HUES6 (cell line): ENCODE measurements around the gene TRAK1.

ENCODE experiments used
- H3K27ac ChIP-seq: 2 replicates; pipeline ENCODE4 v1.7.0; 2013; ENCODE audit warnings: low read depth, mild to moderate bottlenecking, low read length, inconsistent platforms
- H3K27me3 ChIP-seq: 2 replicates; pipeline ENCODE4 v1.6.1; 2013; ENCODE audit warnings: low read length; ENCODE audit not compliant: control insufficient read depth, insufficient read depth
- H3K36me3 ChIP-seq: 2 replicates; pipeline ENCODE4 v1.6.1; 2013; ENCODE audit warnings: low read length; ENCODE audit not compliant: control insufficient read depth, insufficient read depth
- H3K4me1 ChIP-seq: 2 replicates; pipeline ENCODE4 v1.6.1; 2013; ENCODE audit warnings: low read length; ENCODE audit not compliant: control insufficient read depth, insufficient read depth
- H3K4me3 ChIP-seq: 2 replicates; pipeline ENCODE4 v1.5.1; 2013; ENCODE audit warnings: low read depth, low read length
- H3K9ac ChIP-seq: one replicate; pipeline ENCODE4 v1.6.1; 2013; ENCODE audit warnings: mild to moderate bottlenecking, low read length
- H3K9me3 ChIP-seq: 2 replicates; pipeline ENCODE4 v1.6.1; 2013; ENCODE audit warnings: low read depth, low read length; ENCODE audit not compliant: control insufficient read depth, insufficient read depth

The TRAK1 gene

DNA sequence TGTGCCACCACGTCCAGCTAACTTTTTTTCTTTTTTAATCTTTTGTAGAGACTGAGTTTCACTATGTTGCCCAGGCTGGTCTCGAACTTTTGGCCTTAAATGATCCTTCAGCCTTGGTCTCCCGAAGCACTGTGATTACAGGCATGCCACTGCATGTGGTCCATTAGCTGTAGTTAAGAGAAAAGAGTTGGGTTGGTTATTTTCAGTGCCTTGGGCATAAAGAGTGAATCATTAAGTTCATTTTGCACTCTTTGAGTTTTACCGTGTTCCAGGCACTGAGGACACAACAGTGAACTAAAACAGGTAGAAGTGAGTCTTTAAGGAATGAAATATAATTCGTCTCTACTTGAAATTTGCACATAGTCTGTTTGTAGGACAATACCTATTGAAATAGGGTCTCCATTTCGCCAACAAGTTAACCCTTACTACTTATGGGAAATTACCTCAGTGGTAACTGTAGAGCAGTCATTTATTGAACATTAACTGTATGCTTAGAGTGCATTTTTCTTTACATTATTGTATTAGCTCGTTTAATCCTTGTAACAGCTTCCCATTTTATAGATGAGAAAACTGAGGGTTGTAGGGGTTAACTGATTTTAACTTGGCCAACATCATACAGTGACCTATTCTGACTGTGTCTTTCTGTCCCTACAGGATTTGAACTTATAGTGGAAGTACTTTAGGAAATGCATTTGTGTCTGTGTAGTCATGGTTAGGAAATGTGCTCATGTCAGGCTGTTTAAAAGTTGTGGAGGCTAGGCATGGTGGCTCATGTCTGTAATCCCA lies 22.7 kb upstream of the TRAK1 start:
- no peaks in the 10 kb centered on the region for H3K36me3 ChIP-seq
- no peaks in the 10 kb centered on the region for H3K27me3 ChIP-seq
- no peak overlapping the region for H3K27ac ChIP-seq
- peaks cover 41% of the 10 kb centered on the region for H3K4me1 ChIP-seq
- H3K9ac ChIP-seq, result no peak overlapping the region
- H3K9me3 ChIP-seq, result no peaks in the 10 kb centered on the region
- H3K4me3 ChIP-seq, result no peak overlapping the region

- H3K4me3 ChIP-seq, result no peak overlapping the region
- H3K36me3 ChIP-seq, result no peaks in the 10 kb centered on the region
- H3K9me3 ChIP-seq, result no peaks in the 10 kb centered on the region
- H3K27ac ChIP-seq, result no peak overlapping the region
- H3K9ac ChIP-seq, result no peak overlapping the region
- H3K27me3 ChIP-seq, result no peaks in the 10 kb centered on the region
- H3K4me1 ChIP-seq, result peaks cover 36% of the 10 kb centered on the region
Observed at GRCh38 chr3:42070089-42070488, 21.1 kb upstream of the TRAK1 start.

GRCh38 chr3:42070524-42070923 lies 20.6 kb upstream of the TRAK1 start:
- Histone ChIP-seq H3K4me3 (no peak overlapping the region), H3K4me1 (peaks cover 36% of the 10 kb centered on the region), H3K27ac (no peak overlapping the region), H3K36me3 (no peaks in the 10 kb centered on the region), H3K27me3 (no peaks in the 10 kb centered on the region), H3K9me3 (no peaks in the 10 kb centered on the region), H3K9ac (no peak overlapping the region)

DNA sequence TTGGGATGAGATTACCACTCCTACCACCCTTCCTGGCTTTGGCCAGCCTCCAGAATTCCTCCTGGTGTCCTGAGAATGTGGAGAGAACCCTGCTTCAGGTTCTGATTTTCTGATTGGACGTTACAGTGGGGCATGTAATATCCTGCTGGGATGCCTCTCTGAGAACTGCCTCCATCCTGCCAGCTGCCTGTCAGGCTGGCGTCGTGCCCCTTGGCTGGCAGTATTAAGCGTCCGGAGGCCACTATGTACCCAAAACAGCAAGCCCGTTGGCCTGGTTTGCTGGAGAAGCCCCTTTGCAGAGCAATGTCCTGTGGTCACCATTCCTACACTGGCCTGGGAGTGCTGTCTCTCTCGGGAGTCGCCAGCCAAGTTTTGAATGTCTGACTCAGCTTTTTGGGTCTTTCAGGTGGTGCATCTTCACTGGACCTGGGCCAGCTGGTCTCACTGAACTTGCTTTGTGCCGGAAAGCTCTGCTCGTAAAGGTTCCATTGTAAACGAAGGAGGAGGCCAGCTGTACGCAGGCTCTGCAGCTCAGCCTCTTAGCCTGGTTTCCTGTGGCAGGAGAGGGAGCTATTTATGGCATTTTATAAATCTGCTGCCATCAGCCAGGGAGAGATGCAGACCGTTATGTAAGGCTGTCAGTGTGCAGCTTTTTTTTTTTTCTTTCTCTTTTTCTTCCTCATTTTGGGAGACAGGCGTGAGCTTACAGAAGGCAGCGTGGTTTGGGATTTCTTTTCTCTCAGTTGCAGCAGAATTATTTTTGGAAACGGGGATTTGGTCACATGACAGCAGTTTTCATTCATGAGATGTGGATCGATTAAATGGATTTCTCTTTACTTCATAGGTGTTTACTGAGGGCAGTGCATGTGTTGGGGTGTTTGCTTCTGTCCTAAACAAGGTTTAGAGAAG lies 19.0 kb upstream of the TRAK1 start:
- Histone ChIP-seq H3K36me3 (no peaks in the 10 kb centered on the region), H3K27ac (no peak overlapping the region), H3K4me1 (peaks cover 25% of the 10 kb centered on the region), H3K27me3 (no peaks in the 10 kb centered on the region), H3K9ac (no peak overlapping the region), H3K4me3 (no peak overlapping the region), H3K9me3 (peaks cover 7% of the 10 kb centered on the region; the same call in 1 of the 2 replicates)

- Histone ChIP-seq H3K4me1 (peaks cover 23% of the 10 kb centered on the region), H3K27me3 (no peaks in the 10 kb centered on the region), H3K27ac (no peak overlapping the region), H3K9ac (no peak overlapping the region), H3K4me3 (no peak overlapping the region), H3K36me3 (no peaks in the 10 kb centered on the region), H3K9me3 (peaks cover 10% of the 10 kb centered on the region; the same call in 1 of the 2 replicates)
Observed at GRCh38 chr3:42072831-42073301, 18.3 kb upstream of the TRAK1 start.

GRCh38 chr3:42077785-42078184 lies 13.4 kb upstream of the TRAK1 start:
- peaks cover 18% of the 10 kb centered on the region for H3K9me3 ChIP-seq
- H3K27me3 ChIP-seq, result no peaks in the 10 kb centered on the region
- no peak overlapping the region for H3K9ac ChIP-seq
- H3K4me3 ChIP-seq, result no peak overlapping the region
- no peaks in the 10 kb centered on the region for H3K36me3 ChIP-seq
- H3K4me1 ChIP-seq, result peaks cover 20% of the 10 kb centered on the region
- H3K27ac ChIP-seq, result no peak overlapping the region

GRCh38 chr3:42078677-42079076 lies 12.5 kb upstream of the TRAK1 start:
- Histone ChIP-seq H3K4me1 (peaks cover 15% of the 10 kb centered on the region), H3K9ac (no peak overlapping the region), H3K36me3 (no peaks in the 10 kb centered on the region), H3K27ac (no peak overlapping the region), H3K9me3 (peaks cover 18% of the 10 kb centered on the region), H3K27me3 (no peaks in the 10 kb centered on the region), H3K4me3 (no peak overlapping the region)

GRCh38 chr3:42079701-42080452 lies 11.3 kb upstream of the TRAK1 start:
- no peak overlapping the region for H3K27ac ChIP-seq
- H3K9ac ChIP-seq, result no peak overlapping the region
- H3K9me3 ChIP-seq, result peaks cover 18% of the 10 kb centered on the region
- no peaks in the 10 kb centered on the region for H3K27me3 ChIP-seq
- H3K4me1 ChIP-seq, result peaks cover 15% of the 10 kb centered on the region
- H3K36me3 ChIP-seq, result no peaks in the 10 kb centered on the region
- no peak overlapping the region for H3K4me3 ChIP-seq

DNA sequence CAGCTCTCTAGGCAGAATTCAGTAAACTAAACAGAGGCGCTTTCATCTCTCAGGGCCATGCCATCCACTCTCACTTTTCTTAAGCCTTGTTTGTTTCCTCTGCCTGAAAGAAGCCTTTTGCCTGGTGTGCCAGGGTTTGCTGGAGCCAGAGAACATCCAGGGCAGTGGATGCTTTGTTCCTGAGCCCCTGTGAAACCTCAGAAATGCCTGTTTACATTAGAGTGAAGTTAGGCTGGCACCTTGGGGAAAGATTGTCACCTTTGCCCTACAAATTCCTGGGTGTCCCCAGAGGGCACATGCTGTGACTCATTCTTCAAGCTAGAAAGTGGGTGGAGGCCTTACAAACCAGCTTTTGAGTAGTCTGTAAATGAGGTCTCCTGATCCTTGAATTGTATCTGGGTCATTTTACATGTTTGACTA lies 10.7 kb upstream of the TRAK1 start:
- H3K9me3 ChIP-seq, result peaks cover 18% of the 10 kb centered on the region
- H3K36me3 ChIP-seq, result no peaks in the 10 kb centered on the region
- no peaks in the 10 kb centered on the region for H3K27me3 ChIP-seq
- no peak overlapping the region for H3K4me3 ChIP-seq
- no peak overlapping the region for H3K27ac ChIP-seq
- peaks cover 15% of the 10 kb centered on the region for H3K4me1 ChIP-seq
- H3K9ac ChIP-seq, result no peak overlapping the region

- H3K36me3 ChIP-seq, result no peaks in the 10 kb centered on the region
- peaks cover 15% of the 10 kb centered on the region for H3K4me1 ChIP-seq
- no peaks in the 10 kb centered on the region for H3K27me3 ChIP-seq
- H3K27ac ChIP-seq, result no peak overlapping the region
- no peak overlapping the region for H3K9ac ChIP-seq
- H3K9me3 ChIP-seq, result peaks cover 12% of the 10 kb centered on the region
- no peak overlapping the region for H3K4me3 ChIP-seq
Observed at GRCh38 chr3:42081838-42082473, 9.2 kb upstream of the TRAK1 start.
